ENCODE measurements around the gene ZNF554. TPM values are rescaled to one million over a fixed set of nuclear protein-coding genes. Genes with fewer than 3 reads are reported as not detected.

Gene ZNF554
- total RNA-seq = 6.5 and 6.8 TPM in 2 replicates
- 3.7 TPM for polyA plus RNA-seq (2012)

DNA sequence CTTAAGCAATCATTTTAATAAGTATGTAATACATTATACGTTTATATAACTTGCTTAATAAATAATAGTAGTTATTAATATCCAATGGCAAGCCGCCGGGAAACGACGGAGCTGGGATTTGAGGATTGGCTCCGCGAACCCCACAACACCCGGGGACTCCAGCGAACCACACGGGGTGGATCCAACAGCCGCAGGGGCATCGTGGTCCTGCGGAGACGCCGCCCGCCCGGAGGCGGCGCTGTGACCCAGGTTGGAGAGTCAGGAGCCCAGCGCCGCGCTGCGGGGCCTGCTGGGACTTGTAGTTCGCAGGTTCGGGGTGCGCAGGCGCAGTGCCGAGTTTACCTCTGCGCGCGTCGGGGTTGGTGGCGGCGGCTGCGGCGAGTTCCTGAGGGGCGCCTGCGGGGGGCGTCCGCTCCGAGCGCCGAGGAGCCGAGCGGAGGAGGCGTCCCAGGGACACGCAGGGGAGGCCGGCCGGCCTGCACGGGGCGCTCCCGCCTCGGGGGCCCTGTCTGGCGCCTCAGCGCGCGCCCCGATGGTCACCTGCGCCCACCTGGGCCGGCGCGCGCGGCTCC, at the start of gene ZNF554:
Gene ZNF554 (plus strand): TSS at position 329 of the 572 bp plus-strand sequence. CDS start 204 bp downstream, at position 533.
- peak; percentile 93 for DNase-seq (ENCODE audit: low read depth)

DNA sequence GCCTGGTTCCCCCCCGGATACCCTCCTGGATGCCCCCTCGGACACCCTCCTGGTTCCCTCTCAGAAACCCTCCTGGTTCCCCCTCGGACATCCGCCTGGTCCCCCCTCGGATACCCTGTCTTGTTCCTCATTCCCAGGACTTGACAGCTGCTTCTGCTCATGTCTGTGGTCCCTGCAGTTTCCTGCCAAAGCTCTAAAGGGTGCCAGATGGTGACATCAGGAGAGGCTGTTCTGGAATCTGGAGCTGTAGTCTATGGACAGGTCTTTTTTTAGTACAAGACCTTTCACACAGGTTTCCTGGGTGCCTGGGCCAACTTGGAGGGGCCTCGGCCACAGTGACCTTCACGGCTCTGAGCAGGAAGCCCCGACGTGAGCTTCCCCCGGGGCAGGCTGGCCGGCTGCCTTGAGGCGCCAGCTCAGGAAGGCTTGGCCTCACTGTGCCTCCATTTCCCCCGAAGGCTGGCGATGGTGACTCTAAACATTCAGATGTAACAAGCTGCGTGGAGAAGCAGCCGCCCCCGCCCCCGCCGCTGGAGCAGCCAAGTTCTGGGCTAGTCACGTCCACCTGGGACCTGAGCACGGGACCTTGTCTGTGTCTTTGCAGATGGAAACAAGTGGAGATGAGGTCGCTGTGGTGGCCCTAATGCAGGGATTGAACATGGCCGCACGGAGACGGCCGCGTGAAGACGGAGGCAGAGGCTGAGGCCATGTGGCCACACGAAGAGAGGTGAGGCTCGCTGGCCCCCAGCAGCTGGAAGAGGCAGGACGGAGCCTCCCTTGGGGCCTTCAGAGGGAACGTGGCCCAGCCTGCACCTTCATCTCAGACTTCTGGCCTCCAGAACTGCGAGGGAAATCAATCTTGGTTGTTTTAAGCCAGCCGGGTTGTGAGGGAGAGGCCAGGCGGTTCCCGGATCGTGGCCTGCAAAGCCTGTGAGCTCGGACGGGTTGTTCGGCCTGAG, 49.3 kb upstream of the ZNF554 start:
- peak; percentile 90 for DNase-seq (ENCODE audit: low read depth)

DNA sequence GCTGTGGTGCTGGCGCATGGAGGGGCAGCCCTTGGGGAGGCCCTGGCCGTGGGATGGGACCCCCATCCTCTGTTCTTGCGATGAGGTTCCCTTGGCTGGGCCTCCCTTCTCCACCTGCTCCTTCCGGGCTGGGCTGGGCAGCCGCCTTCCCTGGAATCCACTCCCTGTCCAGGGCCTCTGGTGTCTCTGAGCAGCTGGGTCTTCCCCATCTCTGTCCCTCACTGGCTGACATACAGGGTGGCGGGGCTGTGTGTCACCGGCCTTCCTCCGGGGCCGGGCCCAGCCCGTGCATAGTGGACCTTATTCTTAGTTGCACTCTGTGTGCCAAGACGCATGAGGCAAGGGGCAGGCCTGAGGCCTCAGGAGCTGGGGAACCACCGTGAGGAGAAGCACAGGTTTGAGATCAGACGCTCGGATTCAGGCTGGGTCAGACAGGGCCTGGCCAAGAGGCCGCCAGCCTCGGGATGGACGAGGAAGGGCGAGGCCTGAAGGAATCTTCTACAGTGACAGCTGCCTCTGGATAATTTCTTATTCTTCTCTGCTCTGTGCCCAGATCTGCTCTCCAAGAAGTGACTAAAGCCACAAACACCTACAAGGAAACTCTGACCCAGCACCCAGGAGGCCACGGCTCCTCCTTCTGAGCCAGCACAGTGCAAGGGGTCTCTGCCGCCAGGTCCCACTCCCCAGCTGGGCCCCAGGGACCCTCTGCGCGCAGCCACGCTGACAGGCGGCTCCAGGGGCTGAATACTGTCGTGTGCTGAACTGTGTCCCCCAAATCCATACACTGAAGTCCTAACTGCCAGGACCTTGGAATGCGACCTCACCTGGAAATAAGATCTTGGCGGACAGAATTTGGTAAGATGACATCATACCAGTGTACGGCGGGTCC, 47.6 kb upstream of the ZNF554 start:
- peak; percentile 92 for DNase-seq (ENCODE audit: low read depth)

DNA sequence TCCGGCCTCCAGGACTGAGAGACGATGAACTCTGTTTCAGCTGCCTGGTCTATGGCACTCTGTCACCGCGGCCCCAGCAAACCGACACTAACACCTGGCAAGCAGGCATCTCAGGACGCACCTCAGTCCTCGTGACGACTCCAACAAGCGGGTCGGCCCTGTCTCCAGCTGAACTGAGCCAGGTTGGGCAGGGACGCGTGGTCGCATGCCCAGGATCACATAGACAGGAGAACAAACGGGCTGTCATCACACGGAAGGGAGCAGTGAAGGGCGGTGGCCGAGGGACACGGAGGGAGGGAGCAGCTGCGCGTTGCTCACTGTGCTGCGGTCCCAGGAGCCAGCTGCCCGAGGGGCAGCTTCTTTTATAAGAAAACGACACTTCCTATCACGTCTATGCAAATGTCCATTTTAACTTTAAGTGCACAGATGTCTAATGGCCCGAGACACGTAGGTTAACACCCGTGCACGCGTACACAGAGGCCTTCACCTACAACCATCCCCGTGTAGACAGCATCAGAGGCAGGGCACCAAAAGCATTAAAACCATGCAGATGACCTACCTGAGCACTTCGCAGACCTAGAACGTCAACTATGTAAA, 45.5 kb upstream of the ZNF554 start:
- DNase-seq (ENCODE audit: low read depth) = no peak

DNA sequence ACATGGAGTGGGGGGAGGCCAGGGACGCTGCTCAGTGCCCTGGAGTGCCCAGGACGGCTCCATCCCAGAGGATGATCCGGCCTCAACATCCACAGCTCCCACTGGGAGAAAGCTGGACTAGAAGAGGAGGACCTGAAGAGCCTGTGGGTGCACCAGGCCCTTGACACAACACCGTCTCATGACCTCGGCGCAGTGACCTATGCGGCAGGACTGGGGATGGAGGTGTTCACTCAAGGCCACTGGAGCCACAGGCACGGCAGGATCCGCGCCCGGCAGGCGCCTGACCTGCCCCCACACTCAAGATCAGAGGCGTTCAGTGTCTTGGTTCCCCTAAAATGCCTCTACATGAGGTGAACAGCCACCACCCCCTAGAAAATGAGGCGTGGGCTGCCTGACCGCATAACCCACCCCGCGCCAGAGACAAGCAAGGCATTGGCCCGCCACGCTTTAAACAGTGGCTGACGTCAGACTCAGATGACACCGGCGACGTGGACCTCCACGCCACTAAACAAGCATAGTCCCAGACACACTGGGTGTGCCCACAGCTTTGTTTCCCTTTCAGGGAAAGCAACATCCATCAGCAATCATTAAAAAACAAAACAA, 44.6 kb upstream of the ZNF554 start:
- DNase-seq (ENCODE audit: low read depth) = peak; percentile 46

DNA sequence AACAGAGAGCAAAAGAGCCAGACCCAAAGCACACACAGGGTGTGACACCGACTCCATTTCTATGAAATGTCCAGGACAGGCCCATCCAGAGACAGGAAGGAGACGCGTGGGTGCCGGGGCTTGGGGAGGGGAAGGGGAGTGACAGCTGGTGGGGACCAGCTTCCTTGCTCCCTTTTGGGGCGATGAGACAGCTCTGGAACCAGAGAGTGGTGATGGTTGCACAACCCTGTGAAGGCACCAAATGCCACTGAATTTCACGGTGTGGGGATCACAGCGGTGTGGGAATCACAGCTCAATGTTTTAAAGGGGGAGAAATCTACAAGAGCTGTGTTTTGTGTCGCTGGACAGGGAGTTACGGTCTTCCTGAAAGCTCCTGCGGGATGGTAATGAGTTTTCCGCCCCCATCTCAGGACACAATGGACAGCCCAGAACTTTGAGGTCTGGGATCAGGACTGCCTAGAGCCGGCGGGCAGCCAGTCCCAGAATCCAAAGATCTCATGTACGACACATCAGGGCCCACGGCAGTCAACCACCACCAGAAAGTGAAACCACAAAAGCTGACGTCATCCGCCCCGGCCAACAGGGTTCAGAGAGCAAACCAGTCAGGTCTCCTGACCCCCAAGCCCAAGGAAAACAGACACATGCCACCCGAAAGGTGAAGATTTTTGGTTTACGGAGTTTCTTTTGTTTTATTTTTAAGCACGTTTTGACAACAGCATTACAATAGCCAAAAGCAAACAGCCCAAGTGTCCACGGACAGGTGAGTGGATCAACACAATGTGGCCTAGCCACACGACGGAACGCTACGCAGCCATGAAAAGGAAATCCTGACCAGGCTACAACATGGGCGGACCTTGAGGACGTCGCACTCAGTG, 43.9 kb upstream of the ZNF554 start:
- DNase-seq (ENCODE audit: low read depth) = peak; percentile 89

DNA sequence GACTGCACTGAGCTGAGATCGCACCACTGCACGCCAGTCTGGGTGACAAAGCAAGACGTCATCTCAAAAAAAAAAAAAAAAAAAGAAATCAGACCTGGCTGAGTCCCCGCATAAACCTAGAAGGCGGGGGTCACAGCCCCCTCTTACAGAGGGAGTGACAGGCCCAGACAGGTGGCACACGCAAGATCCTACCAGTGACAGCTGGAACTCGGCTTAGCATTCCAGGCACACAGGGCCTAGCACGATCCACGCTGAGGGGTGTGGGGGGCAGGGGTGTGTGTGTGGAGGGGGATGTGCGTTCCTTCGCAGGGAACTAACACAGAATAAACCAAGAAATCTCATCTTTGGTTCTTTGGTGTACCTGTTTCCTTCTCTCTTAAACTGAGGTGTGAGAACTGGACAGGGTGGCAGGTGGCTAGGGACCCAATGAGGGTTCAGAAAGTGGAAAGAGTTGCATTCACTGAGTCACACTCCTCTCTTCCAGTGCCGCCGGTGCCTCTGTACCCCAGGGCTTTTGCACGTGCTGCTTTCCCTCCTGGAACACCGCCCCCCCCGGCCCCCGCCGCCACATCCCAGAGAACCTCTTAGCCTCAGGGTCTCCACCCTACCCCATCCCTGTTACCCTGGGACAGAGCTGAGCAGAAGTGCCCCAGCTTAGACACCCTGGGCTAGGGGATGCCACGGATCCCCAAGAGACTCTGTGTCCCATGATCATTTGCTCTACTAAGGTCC, 41.5 kb upstream of the ZNF554 start:
- peak; percentile 51 for DNase-seq (ENCODE audit: low read depth)

DNA sequence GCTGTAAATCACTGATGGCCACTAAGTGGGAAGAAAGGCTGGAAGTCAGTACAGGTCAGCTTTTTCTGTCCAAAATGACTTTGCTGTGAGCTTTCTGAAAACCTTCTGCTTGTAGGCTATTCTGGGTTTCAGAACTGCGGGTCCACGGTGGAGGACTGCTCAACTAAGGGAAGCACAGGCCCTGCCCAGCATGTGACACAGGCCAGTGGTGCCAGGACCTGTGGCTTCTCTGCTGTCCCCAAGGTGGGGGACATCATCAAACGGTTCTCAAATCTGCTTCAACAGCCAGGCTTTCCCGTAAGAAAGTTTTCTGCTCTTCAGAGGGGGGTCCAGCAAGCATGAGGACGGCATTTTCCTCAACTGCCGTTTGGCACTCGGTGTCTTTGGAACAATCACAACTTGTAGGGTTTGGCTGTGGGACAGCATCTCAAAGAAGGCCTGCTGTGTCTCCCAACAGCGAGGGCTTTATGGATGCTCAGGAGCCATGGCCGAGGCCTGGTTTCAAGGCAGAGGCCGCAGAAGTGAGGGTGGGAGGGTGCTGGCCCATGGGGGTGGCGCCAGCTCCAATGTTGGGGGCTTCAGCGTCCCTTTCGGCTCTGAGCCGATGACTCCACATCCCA, 40.4 kb upstream of the ZNF554 start:
- DNase-seq (ENCODE audit: low read depth) = no peak

DNA sequence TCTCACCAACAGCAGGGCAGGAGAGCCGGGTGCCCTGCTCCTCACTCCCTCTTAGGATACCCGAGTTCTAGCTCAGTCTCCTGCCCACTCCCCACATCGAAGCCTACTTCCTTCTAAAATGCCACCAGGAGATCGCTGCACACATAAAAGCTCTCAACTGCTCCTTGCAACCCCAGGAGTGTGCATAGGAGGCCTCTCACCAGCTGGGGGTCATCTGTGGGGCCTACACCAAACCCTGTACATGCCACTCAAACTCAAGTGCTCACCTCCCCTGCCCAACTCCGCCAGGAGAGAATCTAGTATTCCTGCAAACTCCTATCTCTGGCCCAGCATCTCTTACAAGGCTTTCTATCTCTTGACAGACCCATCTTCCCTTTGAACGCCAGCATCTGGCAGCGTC, 39.4 kb upstream of the ZNF554 start:
- no peak for DNase-seq (ENCODE audit: low read depth)

DNA sequence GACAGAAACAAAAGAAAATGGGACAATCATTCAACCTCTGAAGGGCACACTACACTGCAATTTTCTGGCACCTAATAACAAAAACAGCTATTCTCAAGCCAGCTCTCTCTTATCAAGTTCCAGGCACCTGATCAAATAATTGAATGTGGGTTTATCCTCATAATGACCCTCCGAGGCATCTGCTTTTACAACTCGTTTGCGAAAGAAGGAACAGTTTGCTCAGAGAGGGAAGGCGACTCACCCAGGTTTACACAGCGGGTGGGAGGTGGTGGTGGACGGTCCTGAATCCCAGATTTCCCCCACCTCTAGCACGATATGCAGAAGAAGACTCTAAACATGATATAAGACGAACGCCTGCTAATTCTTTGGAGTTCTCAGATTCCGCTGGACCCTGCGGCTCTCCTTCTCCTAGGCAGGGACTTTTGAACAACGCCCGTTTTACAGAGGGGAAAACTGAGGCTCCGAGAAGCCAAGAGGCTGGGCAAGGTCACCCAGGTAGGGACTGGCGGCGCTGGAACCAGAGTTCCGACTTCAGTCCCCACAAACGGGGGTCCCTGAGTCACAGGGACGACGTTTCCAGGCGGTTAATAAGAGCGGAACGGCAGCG, 37.2 kb upstream of the ZNF554 start:
- no peak for DNase-seq (ENCODE audit: low read depth)

DNA sequence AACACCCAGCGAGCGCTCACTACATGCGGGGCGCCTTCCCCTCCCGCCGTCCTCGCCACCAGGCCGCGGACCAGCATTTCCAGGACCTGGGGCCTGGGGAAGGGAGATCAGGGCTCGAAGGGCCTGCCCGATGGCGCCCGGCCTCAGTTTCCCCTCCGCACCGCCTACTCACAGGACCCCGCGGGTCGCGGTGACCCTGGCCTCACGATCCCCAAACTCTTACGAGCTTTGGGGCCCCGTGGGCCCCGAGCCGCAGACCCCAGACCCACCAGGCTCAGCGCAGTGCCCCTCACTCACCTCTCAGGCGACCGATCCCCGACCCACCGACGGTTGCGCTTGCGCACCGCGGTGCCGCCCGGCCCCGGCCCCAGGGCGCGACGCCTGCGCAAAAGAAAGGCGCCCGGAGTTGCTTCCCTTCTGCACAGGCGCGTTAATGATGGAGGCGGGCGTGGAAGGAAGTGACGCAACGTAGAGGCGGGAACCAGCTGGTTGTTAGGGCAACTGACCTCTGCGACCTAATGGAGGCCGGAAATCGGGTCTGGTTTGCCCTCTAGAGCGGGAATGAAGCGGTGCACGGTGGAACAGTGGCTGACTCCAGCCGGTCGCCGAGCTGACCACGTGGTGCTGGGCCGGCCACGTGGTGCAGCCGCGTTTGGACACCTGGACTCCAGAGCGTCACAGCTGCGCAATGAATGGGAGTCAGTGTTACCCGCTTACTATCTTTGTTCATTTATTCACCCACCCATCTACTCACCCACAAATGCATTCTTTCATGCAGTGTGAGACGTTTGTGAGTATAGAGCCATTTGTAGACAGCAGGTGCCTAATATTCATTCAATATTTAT, 36.5 kb upstream of the ZNF554 start, which contains the start of gene SGTA:
Gene SGTA (minus strand): TSS at position 338 of the 845 bp plus-strand sequence. CDS start 14,205 bp downstream, outside the sequence.
- DNase-seq (ENCODE audit: low read depth) = peak; percentile 99

DNA sequence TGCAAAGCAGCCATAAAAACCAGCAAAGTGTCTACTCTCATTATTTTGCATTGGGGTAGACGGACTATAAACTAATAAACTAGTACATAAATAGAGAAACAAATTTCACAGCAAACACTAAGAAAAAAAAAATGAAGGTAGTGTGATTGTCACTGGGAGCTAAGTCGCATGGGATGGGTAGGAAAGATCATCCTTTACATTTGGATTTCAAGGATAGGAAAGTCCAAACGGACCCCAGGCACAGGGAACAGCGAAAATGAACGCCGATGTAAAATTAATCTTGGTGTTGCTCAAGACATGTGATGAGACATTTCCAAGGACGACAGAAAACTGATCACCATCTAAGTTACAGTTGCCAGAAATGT, 35.9 kb upstream of the ZNF554 start:
- DNase-seq (ENCODE audit: low read depth) = no peak

DNA sequence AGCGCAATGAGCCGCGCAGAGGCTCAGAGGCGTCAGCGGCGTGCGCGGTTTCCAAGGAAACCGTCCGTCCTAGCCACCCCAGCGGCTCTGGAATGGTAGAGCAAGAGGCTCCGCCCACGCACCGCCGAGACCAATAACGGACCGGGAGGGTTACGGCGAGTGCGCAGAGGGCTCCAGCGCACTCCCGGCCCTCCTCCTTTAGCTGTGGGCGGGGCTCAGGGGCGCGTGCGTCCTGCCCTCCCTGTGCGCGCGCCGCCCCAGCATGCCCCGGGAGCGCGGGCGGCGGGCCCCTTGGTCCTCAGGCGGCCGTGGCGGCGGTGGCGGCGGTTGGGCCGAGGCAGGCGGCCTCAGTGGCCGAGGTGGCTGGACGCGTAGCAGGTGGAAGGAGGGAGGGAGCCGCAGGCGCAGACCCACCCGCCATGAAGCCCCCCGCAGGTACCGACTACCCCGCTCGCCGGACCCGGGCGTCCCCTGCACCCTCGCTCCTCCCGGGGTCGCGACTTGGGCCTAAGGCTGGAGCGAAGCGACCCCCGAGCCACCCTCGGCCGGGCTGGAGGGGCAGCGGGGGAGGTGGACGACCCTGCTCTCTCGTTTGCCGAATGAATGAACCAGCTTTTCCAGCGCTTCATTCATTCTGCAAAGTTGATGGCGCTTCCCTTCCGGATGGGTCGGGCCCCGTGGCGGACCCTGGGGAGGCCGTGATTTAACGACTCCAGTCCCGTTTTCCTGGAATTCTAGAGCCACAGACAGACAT, 34.2 kb upstream of the ZNF554 start, which contains the start of gene THOP1:
Gene THOP1 (plus strand): TSS at position 260 of the 754 bp plus-strand sequence. CDS start 160 bp downstream, at position 420.
- DNase-seq (ENCODE audit: low read depth) = peak; percentile 99

DNA sequence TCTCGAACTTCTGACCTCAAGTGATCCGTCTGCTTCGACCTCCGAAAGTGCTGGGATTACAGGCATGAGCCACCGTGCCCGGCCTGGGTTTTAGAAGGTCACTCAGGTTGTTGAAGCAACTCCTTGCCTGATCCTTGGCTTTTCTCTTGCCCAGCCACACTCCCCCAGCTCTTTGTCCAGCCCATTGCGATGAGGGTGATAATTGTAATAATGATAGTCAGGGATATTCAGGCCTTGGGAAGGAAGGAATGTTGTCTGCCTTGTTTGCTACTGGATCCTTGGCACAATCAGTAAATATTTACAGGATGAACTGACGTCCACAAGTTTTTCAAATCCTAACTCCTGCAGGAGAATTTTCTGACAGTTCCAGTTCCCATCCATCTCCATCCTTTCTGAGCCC, 32.6 kb upstream of the ZNF554 start:
- no peak for DNase-seq (ENCODE audit: low read depth)

DNA sequence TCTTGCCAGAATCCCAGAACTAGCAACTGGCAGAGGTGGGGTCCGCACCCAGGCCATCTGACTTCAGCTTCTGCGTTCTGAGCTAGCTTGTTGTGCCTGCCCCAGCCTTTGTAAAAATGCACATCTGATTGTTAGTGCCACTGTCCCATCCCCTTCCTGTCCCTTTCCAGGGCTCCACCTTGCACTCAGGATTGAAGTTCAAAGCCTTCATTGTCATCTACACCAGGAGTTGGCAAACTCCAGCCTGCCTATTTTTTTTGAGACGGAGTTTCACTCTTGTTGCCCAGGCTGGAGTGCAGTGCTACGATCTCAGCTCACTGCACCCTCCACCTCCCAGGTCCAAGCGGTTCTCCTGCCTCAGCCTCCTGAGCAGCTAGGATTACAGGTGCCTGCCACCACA, 31.4 kb upstream of the ZNF554 start:
- no peak for DNase-seq (ENCODE audit: low read depth)

DNA sequence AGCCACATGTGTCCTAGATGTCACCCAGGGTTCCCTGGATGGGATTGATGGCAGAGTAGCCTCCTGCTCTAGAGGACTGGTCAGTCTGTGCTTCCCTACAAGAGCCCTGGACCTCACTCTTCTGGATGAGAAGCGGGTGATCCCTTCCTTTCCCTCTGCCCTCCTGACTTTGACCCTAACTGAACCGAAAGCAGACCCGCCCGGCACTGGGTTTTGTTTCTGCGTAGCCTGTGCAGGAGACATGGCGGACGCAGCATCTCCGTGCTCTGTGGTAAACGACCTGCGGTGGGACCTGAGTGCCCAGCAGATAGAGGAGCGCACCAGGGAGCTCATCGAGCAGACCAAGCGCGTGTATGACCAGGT, 29.5 kb upstream of the ZNF554 start:
- DNase-seq (ENCODE audit: low read depth) = no peak

All from myocyte (in vitro differentiated cells).